PC-3 (cell line): ENCODE measurements around the gene DHRS1. TPM values are rescaled to one million over a fixed set of nuclear protein-coding genes. Genes with fewer than 3 reads are reported as not detected.

ENCODE experiments used
- ATAC-seq: fragments of 200-7000 bp; cut with Tn5 transposase; 2 replicates; pipeline ENCODE4 v1.9.1; 2020; ENCODE audit warnings: mild to moderate bottlenecking, moderate library complexity
- BruUV-seq: library from RNA; stranded (reverse); fragments of 400-500 nt; replicated peaks from 2 replicates; lab custom pipeline; 2021; lab: Mats Ljungman, UMichigan
- CTCF ChIA-PET: fragments of 300-600 bp; sonication (Branson Sonifier 250); formaldehyde crosslinking; loops from one replicate; lab custom pipeline; 2022; ENCODE audit warnings: antibody characterized with exemption; lab: Charles Lee
- POLR2A ChIA-PET: fragments of 300-600 bp; sonication (Branson Sonifier 250); formaldehyde crosslinking; loops from one replicate; lab custom pipeline; 2022; ENCODE audit warnings: antibody characterized with exemption; ENCODE audit not compliant: unreplicated experiment; lab: Charles Lee
- DNase-seq: peaks from one replicate; pipeline ENCODE4 v3.0.0-alpha.2; 2015
- H2AFZ ChIP-seq: fragments of 300-600 bp; sonication (generic); 2 replicates; pipeline ENCODE4 v1.6.0; 2016; ENCODE audit warnings: antibody characterized with exemption, low read length
- H3F3A ChIP-seq: fragments of 300-600 bp; sonication (generic); one replicate; pipeline ENCODE4 v1.6.0; 2017; ENCODE audit warnings: antibody characterized with exemption, low read length, control low read depth, mild to moderate bottlenecking; ENCODE audit not compliant: unreplicated experiment
- H3K27ac ChIP-seq: fragments of 300-600 bp; sonication (generic); 2 replicates; pipeline ENCODE4 v1.5.1; 2016; ENCODE audit warnings: mild to moderate bottlenecking, low read length
- H3K27me3 ChIP-seq: fragments of 300-600 bp; sonication (generic); 2 replicates; pipeline ENCODE4 v1.6.1; 2016; ENCODE audit warnings: low read length, mixed read lengths
- H3K36me3 ChIP-seq: fragments of 300-600 bp; sonication (generic); 2 replicates; pipeline ENCODE4 v1.6.1; 2016; ENCODE audit warnings: low read depth, mixed run types, low read length, mixed read lengths
- H3K4me1 ChIP-seq: fragments of 300-600 bp; sonication (generic); 2 replicates; pipeline ENCODE4 v1.5.1; 2016; ENCODE audit warnings: low read length; ENCODE audit not compliant: insufficient read depth
- H3K4me2 ChIP-seq: fragments of 300-600 bp; sonication (generic); 2 replicates; pipeline ENCODE4 v1.6.0; 2016; ENCODE audit warnings: low read length
- H3K4me3 ChIP-seq: fragments of 300-600 bp; sonication (generic); 2 replicates; pipeline ENCODE4 v1.5.1; 2016; ENCODE audit warnings: mild to moderate bottlenecking, low read length, mixed read lengths
- H3K79me2 ChIP-seq: fragments of 300-600 bp; sonication (generic); 2 replicates; pipeline ENCODE4 v1.6.1; 2017; ENCODE audit warnings: low read length, mixed read lengths
- H3K9ac ChIP-seq: fragments of 300-600 bp; sonication (generic); 2 replicates; pipeline ENCODE4 v1.6.0; 2016; ENCODE audit warnings: mild to moderate bottlenecking, low read length
- H3K9me2 ChIP-seq: fragments of 300-600 bp; sonication (generic); replicated peaks from 2 replicates; pipeline ENCODE4 v1.6.1; 2016; ENCODE audit warnings: mixed run types, low read length, mixed read lengths
- H3K9me3 ChIP-seq: fragments of 300-600 bp; sonication (generic); 2 replicates; pipeline ENCODE4 v1.6.1; 2016; ENCODE audit warnings: low read length, mixed read lengths
- H4K20me1 ChIP-seq: fragments of 300-600 bp; sonication (generic); 2 replicates; pipeline ENCODE4 v1.6.1; 2016; ENCODE audit warnings: low read length, mixed read lengths
- CTCF ChIP-seq: fragments of 300-600 bp; sonication (generic); conservative IDR thresholded peaks from 2 replicates; pipeline ENCODE4 v1.5.1; 2017; ENCODE audit warnings: antibody characterized with exemption, low read depth, mild to moderate bottlenecking, low read length
- EZH2 ChIP-seq: fragments of 300-600 bp; sonication (generic); IDR thresholded peaks from one replicate; pipeline ENCODE4 v1.6.1; 2017; ENCODE audit warnings: antibody characterized with exemption, mild to moderate bottlenecking, low read length; ENCODE audit not compliant: unreplicated experiment
- EZH2phosphoT487 ChIP-seq: fragments of 300-600 bp; sonication (generic); IDR thresholded peaks from 2 replicates; pipeline ENCODE4 v1.6.1; 2018; ENCODE audit warnings: mild to moderate bottlenecking, antibody characterized with exemption, low read length, borderline replicate concordance
- intact Hi-C: fragments of 100-400 bp; cut with micrococcal nuclease; formaldehyde crosslinking; loops from 2 replicates; pipeline ENCODE4 v1.9.0; 2023
- total RNA-seq: library from RNA; depleted of rRNA; stranded (reverse); fragments of >200 nt; gene quantifications from 2 replicates; pipeline ENCODE4 v1.2.3, GENCODE V29; 2014

Gene DHRS1
- total RNA-seq, 1 experiment from 2014 or later: 15.9 TPM

DNA sequence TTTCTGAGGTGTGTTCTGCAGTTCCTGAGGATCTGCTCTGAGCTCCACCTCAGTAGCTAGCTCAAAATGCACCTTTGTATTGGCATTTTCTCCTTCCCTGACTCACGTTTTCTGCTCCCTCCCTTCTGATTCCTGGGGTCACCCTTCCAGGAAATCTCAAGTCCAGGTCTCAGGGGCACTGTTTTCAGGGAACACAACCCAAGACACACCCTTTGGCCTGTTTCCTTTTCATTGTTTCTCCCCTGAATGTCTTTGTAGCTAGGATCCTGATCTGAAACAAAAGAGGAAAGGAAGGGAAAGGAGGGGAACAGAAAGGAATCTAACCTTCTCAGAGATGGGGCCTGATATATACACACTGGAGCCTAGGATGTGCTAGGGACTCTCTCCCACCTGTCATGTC is 47.6 kb upstream of the DHRS1 start:
- Histone ChIP-seq H3K9me3 (no peaks in the 10 kb centered on the region), H3K9me2 (no peaks in the 10 kb centered on the region), H3F3A (no peaks in the 10 kb centered on the region), H3K4me1 (no peaks in the 10 kb centered on the region), H3K36me3 (no peaks in the 10 kb centered on the region), H4K20me1 (no peaks in the 10 kb centered on the region), H3K79me2 (no peaks in the 10 kb centered on the region), H2AFZ (no peak overlapping the region), H3K4me3 (no peak overlapping the region), H3K27me3 (peaks cover 20% of the 10 kb centered on the region; the same call in 1 of the 2 replicates), H3K27ac (no peak overlapping the region), H3K4me2 (no peak overlapping the region), H3K9ac (no peak overlapping the region)
- no TSS peak for BruUV-seq
- POLR2A ChIA-PET: interaction anchor here (0.6 kb wide), 1 partner anchor 85 kb away, joined by 4 read pairs; no protein-coding TSS in a partner anchor
- CTCF ChIA-PET: interaction anchor here (0.6 kb wide), 1 partner anchor 19 kb away, joined by 4 read pairs; no protein-coding TSS in a partner anchor
- TF ChIP-seq EZH2phosphoT487 (no peak), CTCF (no peak), EZH2 (no peak)
- ATAC-seq: no peak
- no peak for DNase-seq
- intact Hi-C loops: no loop called here

DNA sequence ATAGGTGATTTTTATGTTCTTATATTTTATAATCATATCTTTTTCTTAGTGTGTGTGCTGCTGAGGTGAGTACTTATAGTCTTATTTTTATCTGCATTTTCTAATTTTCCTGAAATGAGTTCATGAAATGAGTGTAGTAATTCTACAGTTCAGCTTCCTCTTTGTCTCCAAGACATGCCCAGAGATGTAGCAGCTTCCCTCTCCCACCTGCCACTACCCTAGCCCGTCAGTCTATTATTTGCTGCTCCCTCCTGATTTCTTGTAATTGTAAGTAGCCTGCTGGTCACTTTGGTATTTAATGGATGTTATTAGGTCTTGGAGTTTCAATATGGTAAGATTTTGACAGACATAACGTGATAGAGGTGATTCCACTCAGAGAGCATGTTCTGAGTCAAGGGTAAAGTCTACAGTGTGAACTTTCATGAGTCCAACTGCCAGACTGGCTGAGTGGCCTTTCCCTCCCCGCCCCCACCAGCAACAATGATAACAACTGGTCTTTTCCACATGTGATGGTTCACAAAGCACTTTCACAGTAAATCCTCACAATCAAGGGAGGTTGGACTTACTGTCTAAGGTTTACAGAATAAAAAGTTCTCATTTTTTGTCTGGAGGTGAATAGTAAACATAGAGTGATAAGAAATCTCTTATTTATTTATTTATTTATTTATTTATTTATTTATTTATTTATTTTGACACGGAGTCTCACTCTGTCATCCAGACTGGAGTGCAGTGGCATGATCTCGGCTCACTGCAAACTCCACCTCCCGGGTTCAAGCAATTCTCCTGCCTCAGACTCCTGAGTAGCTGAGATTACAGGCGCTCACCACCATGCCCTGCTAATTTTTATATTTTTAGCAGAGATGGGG is 44.4 kb upstream of the DHRS1 start:
- intact Hi-C loops: no loop called here
- no peak overlapping the region for H3K9ac ChIP-seq
- H3K4me3 ChIP-seq: no peak overlapping the region
- H3K9me2 ChIP-seq: no peaks in the 10 kb centered on the region
- H3K27me3 ChIP-seq: peaks cover 9% of the 10 kb centered on the region; the same call in 1 of the 2 replicates
- no peak for ATAC-seq
- no peak overlapping the region for H3K4me2 ChIP-seq
- H2AFZ ChIP-seq: no peak overlapping the region
- TF ChIP-seq CTCF (no peak), EZH2 (no peak), EZH2phosphoT487 (no peak)
- POLR2A ChIA-PET: no interaction called here
- H3K79me2 ChIP-seq: no peaks in the 10 kb centered on the region
- no peaks in the 10 kb centered on the region for H3K36me3 ChIP-seq
- CTCF ChIA-PET: interaction anchor here (0.6 kb wide), 1 partner anchor 36 kb away, joined by 3 read pairs; no protein-coding TSS in a partner anchor
- no peaks in the 10 kb centered on the region for H3K9me3 ChIP-seq
- H3K27ac ChIP-seq: no peak overlapping the region
- no TSS peak for BruUV-seq
- H4K20me1 ChIP-seq: no peaks in the 10 kb centered on the region
- no peaks in the 10 kb centered on the region for H3K4me1 ChIP-seq
- no peak for DNase-seq
- no peaks in the 10 kb centered on the region for H3F3A ChIP-seq
